Esophagus (tissue), 2 donors: Measurements from ENCODE around the gene MTAP. TPM values are rescaled to one million over a fixed set of nuclear protein-coding genes. Genes with fewer than 3 reads are reported as not detected.
A peak's percentile ranks its signal among the peaks of the same experiment; 100 is the strongest.
"Not testable (repeated sequence)": the region's sequence is repeated elsewhere in the genome, so short reads cannot be mapped to it uniquely, and the experiment has no call there.

Source experiments
- H3K27ac ChIP-seq, 2 donors: one replicate each; pipeline ENCODE4 v1.5.1; 2013; ENCODE audit warnings: low read depth in 2 of 2, mild to moderate bottlenecking in 2 of 2, inconsistent platforms in 1 of 2, low read length in 1 of 2, moderate library complexity in 1 of 2
- H3K27me3 ChIP-seq, 2 donors: one replicate each; pipeline ENCODE4 v1.6.1; 2013; ENCODE audit warnings: low read length in 2 of 2, control low read depth in 1 of 2, mild to moderate bottlenecking in 1 of 2; ENCODE audit not compliant: insufficient read depth in 2 of 2, control insufficient read depth in 1 of 2
- H3K36me3 ChIP-seq, 2 donors: one replicate each; pipeline ENCODE4 v1.6.1; 2013; ENCODE audit warnings: low read length in 1 of 2; ENCODE audit not compliant: control insufficient read depth in 2 of 2, insufficient read depth in 2 of 2
- H3K4me1 ChIP-seq, 2 donors: one replicate each; pipeline ENCODE4 v1.6.1; 2013; ENCODE audit warnings: low read length in 1 of 2; ENCODE audit not compliant: control insufficient read depth in 2 of 2, insufficient read depth in 2 of 2
- H3K4me3 ChIP-seq, 2 donors: one replicate each; pipeline ENCODE4 v1.5.1; 2013; ENCODE audit warnings: low read length in 2 of 2, mild to moderate bottlenecking in 2 of 2, low read depth in 1 of 2, moderate library complexity in 1 of 2
- H3K9me3 ChIP-seq, 2 donors: one replicate each; pipeline ENCODE4 v1.6.1; 2013; ENCODE audit warnings: mild to moderate bottlenecking in 2 of 2, low read depth in 1 of 2, low read length in 1 of 2, moderate library complexity in 1 of 2; ENCODE audit not compliant: control insufficient read depth in 2 of 2, insufficient read depth in 1 of 2
- WGBS, 2 donors: extraction: QIAGEN DNeasy Blood & Tissue Kit; methylation state at CpG; one replicate each; pipeline ENCODE4 v1.1.7; 2013; 5-methylcytosine and 5-hydroxymethylcytosine counted together
- polyA plus RNA-seq, 2 donors: library from polyadenylated mRNA; stranded (reverse); fragments of 200-250 nt; gene quantifications; one replicate each; pipeline ENCODE4 v1.2.3, GENCODE V29; 2013
- donor health status: healthy with polysubstance abuse.
- donor health status: Bipolar disorder and iron deficiency.

The MTAP gene
- polyA plus RNA-seq, 2 donors: 11.5 to 14.9 TPM

DNA sequence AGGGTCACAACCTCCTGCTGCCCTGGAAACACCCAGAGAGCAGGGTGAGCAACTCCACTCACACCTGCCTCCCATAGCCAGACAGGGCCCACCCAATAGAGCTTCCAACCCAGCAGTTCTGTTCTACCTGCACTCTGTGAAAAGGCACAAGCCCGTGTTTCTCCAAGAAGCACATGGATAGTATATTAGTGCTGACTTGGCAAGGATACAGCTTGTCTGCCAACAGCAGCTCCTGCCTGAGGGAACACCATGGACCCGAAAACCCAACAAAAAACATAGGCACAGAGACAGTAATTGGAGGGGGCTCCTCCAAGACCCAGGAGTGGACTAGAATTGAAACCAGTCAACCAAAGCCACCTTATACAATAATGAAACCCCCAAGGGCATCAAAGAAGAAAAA lies 143.2 kb downstream of the MTAP start:
- H3K9me3 ChIP-seq: peaks cover 4% of the 10 kb centered on the region in 2 donors
- no peak overlapping the region for H3K4me3 ChIP-seq
- no peak overlapping the region for H3K27ac ChIP-seq
- WGBS, 2 donors: 76 to 87% methylated on average over 2 of the region's 2 CpGs
- no peaks in the 10 kb centered on the region for H3K36me3 ChIP-seq
- H3K4me1 ChIP-seq: no peaks in the 10 kb centered on the region
- H3K27me3 ChIP-seq: no peaks in the 10 kb centered on the region

GRCh38 chr9:21958833-21959232 lies 156.4 kb downstream of the MTAP start:
- no peaks in the 10 kb centered on the region for H3K27me3 ChIP-seq

DNA sequence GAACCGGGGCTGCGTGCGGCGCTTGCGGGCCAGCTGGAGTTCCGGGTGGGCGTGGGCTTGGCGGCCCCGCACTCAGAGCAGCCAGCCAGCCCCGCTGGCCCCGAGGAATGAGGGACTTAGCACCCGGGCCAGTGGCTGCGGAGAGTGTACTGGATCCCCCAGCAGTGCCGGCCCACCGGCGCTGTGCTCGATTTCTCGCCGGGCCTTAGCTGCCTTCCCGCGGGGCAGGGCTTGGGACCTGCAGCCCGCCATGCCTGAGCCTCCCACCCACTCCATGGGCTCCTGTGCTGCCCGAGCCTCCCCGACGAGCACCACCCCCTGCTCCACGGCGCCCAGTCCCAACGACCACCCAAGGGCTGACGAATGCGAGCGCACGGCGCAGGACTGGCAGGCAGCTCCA lies 156.8 kb downstream of the MTAP start:
- WGBS, 2 donors: 94% methylated on average over 16 to 31 of the region's 33 CpGs
- H3K27ac ChIP-seq, H3K9me3 ChIP-seq, H3K4me3 ChIP-seq, H3K27me3 ChIP-seq, H3K4me1 ChIP-seq, H3K36me3 ChIP-seq: not testable (repeated sequence)

More at GRCh38 chr9:21958833-21959232, 156.4 kb downstream of the MTAP start:
- H3K36me3 ChIP-seq: no peaks in the 10 kb centered on the region
- H3K4me1 ChIP-seq: no peaks in the 10 kb centered on the region
- H3K4me3 ChIP-seq: no peak overlapping the region
- H3K9me3 ChIP-seq: no peaks in the 10 kb centered on the region
- 87 to 91% methylated on average over 2 of the region's 2 CpGs for WGBS, 2 donors
- H3K27ac ChIP-seq: no peak overlapping the region

GRCh38 chr9:21961569-21961968 lies 159.1 kb downstream of the MTAP start:
- no peaks in the 10 kb centered on the region for H3K9me3 ChIP-seq
- WGBS, 2 donors: 78 to 81% methylated on average over 2 of the region's 2 CpGs
- H3K4me3 ChIP-seq: no peak overlapping the region
- H3K27me3 ChIP-seq: peaks cover 0 to 7% of the 10 kb centered on the region in 2 donors
- H3K4me1 ChIP-seq: peaks cover 2 to 9% of the 10 kb centered on the region in 2 donors
- H3K36me3 ChIP-seq: no peaks in the 10 kb centered on the region
- H3K27ac ChIP-seq: no peak overlapping the region

DNA sequence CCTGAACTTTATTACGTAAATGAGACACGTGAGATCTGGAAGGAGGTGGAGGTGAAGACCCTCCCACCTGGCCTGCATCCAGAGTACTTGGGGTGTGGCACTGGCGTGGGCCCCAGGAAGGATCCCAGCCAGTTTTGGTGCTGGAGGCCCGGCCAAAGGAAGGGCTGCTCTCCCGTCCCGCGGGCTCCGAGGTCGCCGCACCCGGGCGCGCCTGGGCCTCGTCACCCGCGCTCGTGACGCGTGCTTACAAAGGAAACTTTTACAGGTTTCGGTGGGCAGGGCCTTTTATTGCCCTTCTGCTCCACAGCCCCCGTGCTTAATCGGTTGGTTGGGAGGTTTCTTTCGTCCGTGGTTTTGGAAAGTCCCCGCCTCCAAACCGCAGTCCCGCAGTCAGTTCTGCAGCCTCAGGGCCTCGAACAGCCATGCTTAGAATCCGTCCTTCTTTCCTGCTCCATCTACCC lies 162.5 kb downstream of the MTAP start:
- Histone ChIP-seq H3K4me3 (peak overlapping the region; percentile 28 to 55), H3K9me3 (no peaks in the 10 kb centered on the region), H3K36me3 (no peaks in the 10 kb centered on the region), H3K4me1 (peaks cover 2 to 9% of the 10 kb centered on the region in 2 donors), H3K27ac (peak overlapping the region in 1 of 2 donors; percentile 34), H3K27me3 (peaks cover 1 to 25% of the 10 kb centered on the region in 2 donors)
- WGBS, 2 donors: 1 to 2% methylated on average over 29 of the region's 29 CpGs

GRCh38 chr9:21965401-21965951 lies 163.0 kb downstream of the MTAP start:
- Histone ChIP-seq H3K9me3 (peaks cover 0 to 5% of the 10 kb centered on the region in 2 donors), H3K27me3 (peaks cover 6 to 30% of the 10 kb centered on the region in 2 donors), H3K36me3 (no peaks in the 10 kb centered on the region), H3K4me3 (peak overlapping the region; percentile 28 to 55), H3K4me1 (peaks cover 2 to 9% of the 10 kb centered on the region in 2 donors), H3K27ac (peak overlapping the region in 1 of 2 donors; percentile 34)
- 2 to 3% methylated on average over 30 of the region's 30 CpGs for WGBS, 2 donors

- Histone ChIP-seq H3K27me3 (peaks cover 7 to 38% of the 10 kb centered on the region in 2 donors), H3K9me3 (peaks cover 0 to 8% of the 10 kb centered on the region in 2 donors), H3K27ac (no peak overlapping the region), H3K4me3 (no peak overlapping the region), H3K36me3 (no peaks in the 10 kb centered on the region), H3K4me1 (peaks cover 2 to 9% of the 10 kb centered on the region in 2 donors)
- 23 to 32% methylated on average over 15 of the region's 15 CpGs for WGBS, 2 donors
Measured at GRCh38 chr9:21966140-21966851, 163.9 kb downstream of the MTAP start.

- H3K9me3 ChIP-seq: peaks cover 0 to 8% of the 10 kb centered on the region in 2 donors
- H3K36me3 ChIP-seq: no peaks in the 10 kb centered on the region
- H3K27me3 ChIP-seq: peaks cover 8 to 40% of the 10 kb centered on the region in 2 donors
- 16 to 25% methylated on average over 19 of the region's 19 CpGs for WGBS, 2 donors
- peaks cover 2 to 9% of the 10 kb centered on the region in 2 donors for H3K4me1 ChIP-seq
- no peak overlapping the region for H3K27ac ChIP-seq
- no peak overlapping the region for H3K4me3 ChIP-seq
Measured at GRCh38 chr9:21967169-21967568, 164.7 kb downstream of the MTAP start.

GRCh38 chr9:21967702-21968101 lies 165.3 kb downstream of the MTAP start:
- no peaks in the 10 kb centered on the region for H3K36me3 ChIP-seq
- peaks cover 2 to 9% of the 10 kb centered on the region in 2 donors for H3K4me1 ChIP-seq
- H3K9me3 ChIP-seq: peaks cover 0 to 8% of the 10 kb centered on the region in 2 donors
- peaks cover 10 to 42% of the 10 kb centered on the region in 2 donors for H3K27me3 ChIP-seq
- WGBS, 2 donors: 33 to 36% methylated on average over 10 of the region's 10 CpGs
- no peak overlapping the region for H3K27ac ChIP-seq
- no peak overlapping the region for H3K4me3 ChIP-seq
